Pancreas (tissue), 10 donors: ENCODE results near the gene GK. TPM values are rescaled to one million over a fixed set of nuclear protein-coding genes. Genes with fewer than 3 reads are reported as not detected.

Experiments
- ATAC-seq, 4 donors: fragments of 200-7000 bp; cut with Tn5 transposase; one replicate each; pipeline versions ENCODE4 v1.8.0 to v1.9.1; 2020; ENCODE audit warnings: mild to moderate bottlenecking in 4 of 4, moderate library complexity in 4 of 4
- DNase-seq, 6 donors: peaks; one replicate each; pipeline ENCODE4 v3.0.0-alpha.2; 2020
- FAIRE-seq: peaks from 2 replicates; lab custom pipeline; 2012; peaks lifted over from hg19 to GRCh38; lab: Jason Lieb, UNC
- H3K27ac ChIP-seq, 4 donors: fragments of 200-600 bp; sonication (generic); 1 replicate in 3 of 4; 2 replicates in 1 of 4; pipeline versions ENCODE4 v1.5.0 to v1.8.0; 2020
- H3K27me3 ChIP-seq, 4 donors: fragments of 200-600 bp; one replicate each; pipeline ENCODE4 v1.8.0; 2021
- H3K36me3 ChIP-seq, 3 donors: fragments of 200-600 bp; sonication (generic) in 1 of 3; one replicate each; pipeline versions ENCODE4 v1.5.0 to v1.8.0; 2020 to 2021
- H3K4me1 ChIP-seq, 3 donors: fragments of 200-600 bp; one replicate each; pipeline ENCODE4 v1.8.0; 2021
- H3K4me3 ChIP-seq, 4 donors: fragments of 200-600 bp; sonication (generic) in 2 of 4; one replicate each; pipeline versions ENCODE4 v1.5.0 to v1.8.0; 2020 to 2021
- H3K9me3 ChIP-seq, 4 donors: fragments of 200-600 bp; one replicate each; pipeline ENCODE4 v1.8.0; 2021
- CTCF ChIP-seq, 4 donors: fragments of 200-600 bp; sonication (generic) in 3 of 4; IDR thresholded peaks; one replicate each; pipeline versions ENCODE4 v1.5.0 to v1.8.0; 2021; ENCODE audit warnings: antibody characterized with exemption in 4 of 4
- WGBS, 2 donors: extraction: QIAGEN DNeasy Blood & Tissue Kit; methylation state at CpG; one replicate each; pipeline ENCODE4 v1.1.7; 2013; 5-methylcytosine and 5-hydroxymethylcytosine counted together
- intact Hi-C, 3 donors: fragments of 100-400 bp; cut with DNase I; formaldehyde crosslinking; loops; one replicate each; pipeline versions ENCODE4 v1.11.1 to v1.14.2; 2022
- polyA plus RNA-seq, 2 donors: library from polyadenylated mRNA; stranded (reverse); fragments of 200-250 nt; gene quantifications; one replicate each; pipeline ENCODE4 v1.2.3, GENCODE V29; 2013
- total RNA-seq, 6 donors: library from RNA; stranded (reverse); fragmentation: NEBNext Ultra II Directional in 4 of 6; extraction: Animal tissue kit (Norgen Biotek cat#: 25700) in 4 of 6; gene quantifications; one replicate each; pipeline versions ENCODE4 v1.2.1 to v1.2.4, GENCODE V29; 2021 to 2023
- donor health status: healthy with polysubstance abuse.
- donor health status: DM: no; HTN: no; CAD: no; lungs with moderate emphysema.
- donor health status: DM: no; HTN: no; CAD: no.
- donor health status: control.
- donor health status: control.
- donor health status: Bipolar disorder and iron deficiency.
- donor health status: DM: yes; HTN: yes; CAD: no.
- donor health status: DM: no; HTN: no; CAD: no.
- donor health status: DM: no; HTN: no; CAD: no.
- donor health status: DM: yes; HTN: yes; CAD: no.

GK gene
- total and polyA plus RNA-seq, 8 donors: 1.3 to 7.5 (median 2.6) TPM

GRCh38 chrX:30673127-30673796 lies 20.0 kb downstream of the GK start:
- intact Hi-C loops: no loop called here
- no peak for ATAC-seq
- no peak for TF ChIP-seq CTCF (IDR thresholded peaks at IDR 0.05)
- Histone ChIP-seq H3K9me3 (no peaks in the 10 kb centered on the region), H3K4me3 (no peak overlapping the region), H3K27me3 (no peaks in the 10 kb centered on the region), H3K27ac (no peak overlapping the region), H3K4me1 (no peaks in the 10 kb centered on the region), H3K36me3 (no peaks in the 10 kb centered on the region)
- no peak for FAIRE-seq
- WGBS, 2 donors: 61 to 74% methylated on average over 4 of the region's 4 CpGs
- no peak for DNase-seq

GRCh38 chrX:30673884-30674598 lies 20.8 kb downstream of the GK start:
- H3K4me3 ChIP-seq: no peak overlapping the region
- WGBS, 2 donors: 75 to 92% methylated on average over 2 of the region's 2 CpGs
- no peak for TF ChIP-seq CTCF (IDR thresholded peaks at IDR 0.05)
- FAIRE-seq: no peak
- no peaks in the 10 kb centered on the region for H3K9me3 ChIP-seq
- intact Hi-C loops: no loop called here
- no peak for DNase-seq
- H3K27ac ChIP-seq: no peak overlapping the region
- H3K4me1 ChIP-seq: no peaks in the 10 kb centered on the region
- H3K36me3 ChIP-seq: no peaks in the 10 kb centered on the region
- no peaks in the 10 kb centered on the region for H3K27me3 ChIP-seq
- no peak for ATAC-seq

- no peak for FAIRE-seq
- no peak for ATAC-seq
Observed at GRCh38 chrX:30674799-30675198, 21.6 kb downstream of the GK start.

GRCh38 chrX:30679369-30679768 lies 26.1 kb downstream of the GK start:
- Histone ChIP-seq H3K4me1 (no peaks in the 10 kb centered on the region), H3K27ac (no peak overlapping the region), H3K27me3 (no peaks in the 10 kb centered on the region), H3K9me3 (no peaks in the 10 kb centered on the region), H3K36me3 (no peaks in the 10 kb centered on the region), H3K4me3 (no peak overlapping the region)
- ATAC-seq (no peak), DNase-seq (no peak), FAIRE-seq (peak; percentile 67)
- WGBS, 2 donors: 31 to 44% methylated on average over 6 of the region's 6 CpGs
- intact Hi-C loops: no loop called here
- TF ChIP-seq CTCF (IDR thresholded peaks at IDR 0.05): no peak

More at GRCh38 chrX:30674799-30675198, 21.6 kb downstream of the GK start:
- TF ChIP-seq CTCF (IDR thresholded peaks at IDR 0.05): no peak
- WGBS, 2 donors: 69 to 85% methylated on average over 3 of the region's 3 CpGs
- Histone ChIP-seq H3K4me3 (no peak overlapping the region), H3K27ac (no peak overlapping the region), H3K9me3 (no peaks in the 10 kb centered on the region), H3K36me3 (no peaks in the 10 kb centered on the region), H3K27me3 (no peaks in the 10 kb centered on the region), H3K4me1 (no peaks in the 10 kb centered on the region)
- no peak for DNase-seq
- intact Hi-C loops: no loop called here

- 32 to 41% methylated on average over 1 of the region's 1 CpG for whole genome bisulfite sequencing, 2 donors
- FAIRE-seq: no peak
- intact Hi-C loops: no loop called here
- Histone ChIP-seq H3K27ac (no peak overlapping the region), H3K9me3 (no peaks in the 10 kb centered on the region), H3K4me3 (no peak overlapping the region), H3K4me1 (no peaks in the 10 kb centered on the region), H3K36me3 (no peaks in the 10 kb centered on the region), H3K27me3 (no peaks in the 10 kb centered on the region)
- ATAC-seq: no peak
- DNase-seq: no peak
- no peak for TF ChIP-seq CTCF (IDR thresholded peaks at IDR 0.05)
Observed at GRCh38 chrX:30680618-30681017, 27.4 kb downstream of the GK start.
